HG02571 (cell line): ENCODE measurements around the gene HSP90AA1.
"Not testable (repeated sequence)": the region's sequence is repeated elsewhere in the genome, so short reads cannot be mapped to it uniquely, and the experiment has no call there.

Experiments used
- ATAC-seq: cut with Tn5 transposase; IDR thresholded peaks from one replicate; pipeline ENCODE4 v1.9.1; 2021; ENCODE audit warnings: mild to moderate bottlenecking, moderate library complexity; ENCODE audit not compliant: unreplicated experiment

The HSP90AA1 gene

GRCh38 chr14:102074415-102074964, 12.4 kb downstream of the HSP90AA1 start:
- no peak for ATAC-seq

- no peak for ATAC-seq
These were observed 15.4 kb downstream of the HSP90AA1 start for GRCh38 chr14:102071283-102071998.

GRCh38 chr14:102066041-102066451, 20.8 kb downstream of the HSP90AA1 start:
- ATAC-seq: no peak

DNA sequence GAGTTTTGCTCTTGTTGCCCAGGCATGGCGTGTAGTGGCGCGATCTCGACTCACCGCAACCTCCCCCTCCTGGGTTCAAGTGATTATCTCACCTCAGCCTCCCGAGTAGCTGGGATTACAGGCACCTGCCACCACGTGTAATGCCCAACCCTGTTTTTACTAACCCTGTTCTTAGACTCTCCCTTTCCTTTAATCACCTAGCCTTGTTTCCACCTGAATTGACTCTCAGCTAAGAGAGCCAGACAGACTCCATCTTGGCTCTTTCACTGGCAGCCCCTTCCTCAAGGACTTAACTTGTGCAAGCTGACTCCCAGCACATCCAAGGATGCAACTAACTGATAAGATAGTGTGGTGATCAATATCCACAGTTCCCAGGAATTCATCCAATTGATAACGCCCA, 22.3 kb downstream of the HSP90AA1 start:
- ATAC-seq: not testable (repeated sequence)

- no peak for ATAC-seq
These were observed 22.9 kb downstream of the HSP90AA1 start for GRCh38 chr14:102063808-102064429.

DNA sequence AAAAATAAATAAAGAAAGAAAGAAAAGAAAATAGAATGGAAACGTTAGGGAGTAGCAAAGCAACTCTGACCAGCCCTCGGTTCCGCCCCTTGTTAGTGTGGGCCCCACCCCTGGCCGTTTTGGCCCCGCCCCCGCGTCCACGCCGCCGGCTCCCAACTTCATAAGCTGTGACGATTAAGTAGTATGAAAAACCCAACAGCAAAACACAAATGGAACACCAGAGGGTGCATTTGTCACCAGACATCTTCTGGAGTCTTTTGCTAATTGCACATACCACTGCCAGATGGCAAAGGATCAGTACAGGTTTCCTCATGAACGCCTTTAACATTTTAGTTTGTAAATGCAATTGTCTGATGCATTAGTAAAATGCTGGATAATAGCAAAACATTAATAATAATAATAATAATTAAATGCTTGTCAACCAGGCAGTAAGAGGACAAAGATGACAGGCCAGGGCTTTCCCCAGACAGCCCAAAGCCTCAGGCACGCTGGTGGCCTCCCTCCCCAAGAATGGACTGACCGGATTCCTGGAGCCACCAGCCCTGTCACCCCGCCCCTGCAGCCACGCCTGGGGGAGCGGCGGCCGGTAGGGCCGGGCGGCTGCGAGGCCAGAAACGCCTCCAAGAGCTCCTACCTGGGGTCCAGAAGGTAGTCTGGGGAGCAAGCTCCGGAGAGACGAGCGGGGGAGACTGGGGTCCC, 23.6 kb downstream of the HSP90AA1 start:
- no peak for ATAC-seq

DNA sequence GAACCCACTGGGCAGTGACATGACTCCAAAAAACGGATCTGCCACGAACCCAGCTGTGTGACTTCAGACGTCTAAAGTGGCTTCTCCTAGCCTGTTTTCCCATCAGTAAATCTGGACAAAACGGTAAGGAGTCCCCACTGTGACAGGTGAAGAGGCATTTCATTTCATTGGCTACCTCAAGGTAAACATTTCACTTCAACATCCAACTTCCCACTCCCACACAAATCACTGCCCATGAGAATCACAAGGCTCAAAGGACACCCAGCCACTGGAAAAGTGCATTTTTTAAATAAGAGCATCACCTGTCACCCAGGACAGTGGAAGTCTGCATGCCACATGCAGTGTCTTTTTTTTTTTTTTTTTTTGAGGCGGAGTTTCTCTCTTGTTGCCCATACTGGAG, 27.9 kb downstream of the HSP90AA1 start:
- no peak for ATAC-seq

DNA sequence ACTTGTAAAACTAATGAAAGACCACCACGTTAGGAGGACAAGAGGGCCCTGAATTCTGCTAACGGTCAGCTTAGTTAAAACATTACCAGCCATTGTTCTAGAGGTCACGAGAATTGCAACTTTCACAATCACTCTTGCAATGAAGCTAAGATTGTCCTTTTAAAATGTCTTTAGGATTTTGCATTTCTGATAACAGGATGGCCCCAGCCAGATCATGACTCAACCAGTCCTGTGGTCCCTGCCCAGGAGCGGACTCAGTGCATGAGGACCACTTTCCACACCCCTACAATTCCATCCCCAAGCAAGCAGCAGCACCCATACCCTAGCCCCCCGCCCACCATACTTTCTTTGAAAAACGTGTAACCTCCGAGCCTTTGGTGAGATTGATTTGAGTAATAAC, 28.7 kb downstream of the HSP90AA1 start:
- ATAC-seq: no peak

GRCh38 chr14:102057480-102058114, 29.2 kb downstream of the HSP90AA1 start:
- no peak for ATAC-seq

DNA sequence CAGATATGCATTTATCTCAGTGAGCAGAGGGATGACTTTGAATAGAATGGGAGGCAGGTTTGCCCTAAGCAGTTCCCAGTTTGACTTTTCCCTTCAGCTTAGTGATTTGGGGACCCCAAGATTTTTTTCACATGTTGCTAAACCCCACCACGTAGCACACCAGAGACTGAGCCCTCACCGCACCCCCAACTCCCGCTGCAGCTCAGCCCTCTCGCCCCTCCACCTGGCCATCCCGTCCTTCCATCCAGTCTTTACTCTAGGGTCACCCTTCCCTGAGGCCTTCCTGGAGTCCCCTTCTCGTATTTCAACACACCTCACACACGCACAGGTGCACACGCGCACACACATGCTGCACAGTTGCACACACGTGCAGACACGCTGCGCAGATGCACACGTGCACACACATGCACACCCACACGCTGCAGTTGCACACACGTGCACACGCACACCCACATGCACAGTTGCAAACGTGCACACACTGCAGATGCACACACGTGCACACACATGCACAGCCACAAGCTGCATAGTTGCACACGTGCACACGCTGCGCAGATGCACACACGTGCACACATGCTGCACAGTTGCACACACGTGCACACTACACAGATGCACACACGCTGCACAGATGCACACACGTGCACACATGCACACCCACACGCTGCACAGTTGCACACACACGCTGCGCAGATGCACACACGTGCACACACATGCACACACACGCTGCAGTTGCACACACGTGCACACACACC, 30.0 kb downstream of the HSP90AA1 start:
- no peak for ATAC-seq

DNA sequence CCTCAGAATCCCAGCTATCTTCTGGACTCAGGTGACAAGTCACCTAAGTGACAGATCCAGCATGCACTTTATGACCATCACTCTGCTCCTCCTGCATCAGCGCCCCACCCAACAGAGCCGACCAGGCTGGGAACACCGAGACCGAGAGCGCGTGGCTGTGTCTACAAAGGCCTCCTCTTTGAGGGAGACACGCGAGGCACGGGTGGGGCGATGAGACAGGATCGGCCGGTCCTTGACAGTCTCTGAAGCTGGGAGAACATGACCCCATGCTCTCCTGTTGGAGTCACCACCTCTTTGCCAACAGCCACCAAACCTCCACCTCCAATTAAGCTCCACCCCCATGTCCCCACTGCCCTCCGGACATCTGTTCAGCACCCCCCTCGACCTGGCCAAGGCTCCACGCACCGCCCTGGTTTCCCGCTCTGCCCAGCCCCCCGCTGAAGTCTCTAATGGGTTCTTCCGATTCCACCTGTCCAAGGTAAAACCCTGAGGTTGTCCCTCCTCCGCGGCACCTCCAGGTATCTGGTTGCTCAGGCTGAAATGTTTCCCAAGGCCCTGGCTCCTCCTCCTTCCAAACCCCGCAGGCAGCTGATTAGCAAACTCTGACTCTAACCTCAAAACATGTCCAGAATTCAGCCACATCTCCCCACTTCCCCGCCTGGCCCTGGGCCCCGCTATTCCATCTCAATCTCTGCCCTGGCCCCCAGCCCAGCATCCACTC, 31.5 kb downstream of the HSP90AA1 start:
- no peak for ATAC-seq

DNA sequence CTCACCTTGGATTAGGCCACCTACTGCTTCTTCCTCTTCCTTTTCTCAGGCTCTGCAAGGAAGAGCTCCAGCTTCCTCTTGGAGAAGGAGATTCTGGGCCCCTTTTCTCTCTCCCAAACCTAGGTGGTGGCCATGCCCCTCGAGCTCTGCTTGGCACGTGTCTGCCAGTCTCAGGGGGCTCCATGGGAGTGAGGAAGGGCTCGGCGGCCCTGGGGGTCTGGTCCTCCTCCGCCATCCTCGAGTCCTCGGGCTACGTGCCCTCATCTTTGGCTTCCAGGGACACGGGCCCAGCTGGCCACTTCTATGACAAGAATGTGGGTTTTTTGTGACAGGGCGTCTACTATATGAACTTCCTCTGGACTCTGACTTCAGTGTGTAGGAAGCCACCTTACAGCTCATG, 34.3 kb downstream of the HSP90AA1 start:
- ATAC-seq: no peak

DNA sequence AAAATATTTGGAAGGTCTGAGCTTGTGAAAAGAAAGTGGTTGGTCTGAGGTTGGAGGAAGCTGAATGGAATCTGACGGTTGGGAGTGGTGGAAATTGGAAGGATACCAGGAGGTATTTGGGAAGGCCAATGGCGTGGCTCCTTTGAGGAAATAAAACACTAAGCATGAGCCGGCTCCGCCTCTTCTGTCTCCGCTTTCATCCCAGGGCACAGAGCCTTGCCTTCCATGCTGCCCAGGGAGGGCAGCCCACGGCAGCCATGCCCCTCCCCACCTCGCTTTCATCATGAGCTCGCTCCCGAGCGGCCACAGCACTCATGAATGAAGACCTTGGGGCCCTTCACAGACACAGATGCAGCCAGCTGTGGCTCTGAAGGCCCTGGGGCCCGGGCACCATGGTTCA, 36.2 kb downstream of the HSP90AA1 start:
- ATAC-seq: no peak

- no peak for ATAC-seq
These were observed 36.8 kb downstream of the HSP90AA1 start for GRCh38 chr14:102050026-102050405.

GRCh38 chr14:102049258-102050025, 37.4 kb downstream of the HSP90AA1 start:
- no peak for ATAC-seq

GRCh38 chr14:102047808-102048540, 38.9 kb downstream of the HSP90AA1 start:
- ATAC-seq: no peak

DNA sequence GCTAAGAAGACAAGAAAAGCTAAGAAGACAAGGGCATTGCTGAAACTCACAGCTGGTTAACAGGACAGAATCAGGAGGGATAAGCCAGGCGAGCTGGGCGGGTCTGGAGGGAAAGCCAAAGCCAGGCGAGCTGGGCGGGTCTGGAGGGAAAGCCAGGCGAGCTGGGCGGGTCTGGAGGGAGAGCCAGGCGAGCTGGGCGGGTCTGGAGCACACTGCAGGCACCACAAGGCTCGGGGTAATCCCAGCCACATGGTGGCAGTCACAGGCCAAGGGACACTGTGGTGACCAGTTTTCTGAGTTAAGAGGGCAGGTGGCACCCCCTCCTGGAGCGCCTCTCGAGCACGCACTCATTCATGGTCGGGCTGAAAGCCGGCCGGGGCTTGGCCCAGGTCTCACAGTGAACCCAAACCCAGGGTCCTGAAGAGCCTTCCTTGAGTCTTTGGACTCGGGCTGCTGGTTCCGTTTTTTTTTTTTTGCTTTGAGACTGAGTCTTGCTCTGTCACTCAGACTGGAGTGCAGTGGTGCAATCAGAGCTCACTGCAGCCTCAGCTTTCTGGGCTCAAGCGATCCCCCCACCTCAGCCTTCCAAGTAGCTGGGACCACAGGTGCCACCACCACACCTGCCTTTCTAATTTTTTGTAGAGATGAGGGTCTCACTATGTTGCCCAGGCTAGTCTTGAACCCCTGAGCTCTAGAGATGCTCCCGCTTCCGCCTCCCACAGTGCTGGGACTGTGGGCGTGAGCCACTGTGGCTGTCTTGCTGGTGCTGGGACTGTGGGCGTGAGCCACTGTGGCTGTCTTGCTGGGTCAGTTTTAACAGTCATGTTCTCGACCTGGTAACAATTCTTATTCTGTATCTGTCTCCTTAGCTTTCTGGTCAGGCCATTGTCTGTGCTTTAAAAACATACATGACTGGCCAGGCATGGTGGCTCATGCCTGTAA, 40.2 kb downstream of the HSP90AA1 start:
- ATAC-seq: no peak
